ENCODE measurements around the gene TUBB2B. TPM values are rescaled to one million over a fixed set of nuclear protein-coding genes. Genes with fewer than 3 reads are reported as not detected.

TUBB2B gene
- total and polyA plus RNA-seq, 9 of the 15 experiments (the other 6 are each of a cell fraction or from before 2014, with no cell fraction given), result 0.11 to 9.7 (median 4.6) TPM

GRCh38 chr6:3250231-3250675 lies 22.8 kb upstream of the TUBB2B start:
- whole genome bisulfite sequencing (ENCODE audit: insufficient coverage, low coverage, missing lambda C conversion rate), result 59% methylated on average over 9 of the region's 9 CpGs

DNA sequence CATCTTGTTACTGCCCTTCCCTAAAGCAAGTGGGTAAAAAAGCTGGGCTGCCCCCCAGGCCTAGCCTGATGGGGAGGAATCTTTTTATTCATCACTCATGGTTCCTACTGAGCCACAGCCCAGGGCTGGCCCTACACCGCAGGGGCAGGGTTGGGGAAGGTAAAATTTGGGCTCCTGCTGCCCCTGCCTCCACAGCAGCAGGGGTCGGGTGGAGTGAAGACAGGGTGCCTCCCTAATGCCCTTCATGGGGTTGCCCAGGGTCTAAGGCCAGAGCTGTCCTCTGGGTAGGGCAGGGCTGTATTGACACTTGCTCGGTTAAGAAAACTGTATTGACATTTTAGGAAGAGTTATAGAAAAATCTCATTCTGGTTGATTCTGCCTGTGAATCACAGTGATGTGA lies 22.4 kb upstream of the TUBB2B start:
- Histone ChIP-seq H3K9me3 (replicated peaks; ENCODE audit: control insufficient read depth, insufficient read depth, low read depth, low read length) (no peaks in the 10 kb centered on the region), H3K4me1 (replicated peaks in 1 of 2; ENCODE audit: control insufficient read depth in 2 of 2, insufficient read depth in 2 of 2, low read length in 2 of 2) (peaks cover 25 to 33% of the 10 kb centered on the region in 2 experiments), H3K9me1 (ENCODE audit: control insufficient read depth, insufficient read depth, low read length) (no peaks in the 10 kb centered on the region), H2AFZ (ENCODE audit: low read depth, low read length) (no peak overlapping the region), H3K79me2 (ENCODE audit: control insufficient read depth, insufficient read depth, low read length) (no peaks in the 10 kb centered on the region), H3K36me3 (ENCODE audit: control insufficient read depth, insufficient read depth, low read length) (no peaks in the 10 kb centered on the region), H3K27me3 (ENCODE audit: control insufficient read depth in 2 of 2, insufficient read depth in 2 of 2, low read length in 2 of 2) (peaks cover 0 to 5% of the 10 kb centered on the region in 2 experiments; a peak in 1 of 5 replicates), H4K20me1 (replicated peaks; ENCODE audit: control insufficient read depth, insufficient read depth, low read length) (no peaks in the 10 kb centered on the region), H3K4me3 (no peak overlapping the region), H3K4me2 (ENCODE audit: insufficient read depth, low read length) (no peak overlapping the region), H3K27ac (ENCODE audit: extremely low read depth, low read depth, low read length) (no peak overlapping the region), H3K9ac (ENCODE audit: insufficient read depth in 1 of 2, low read depth in 2 of 2, low read length in 2 of 2) (no peak overlapping the region)
- FAIRE-seq (no peak), ATAC-seq (no peak), DNase-seq (ENCODE audit: extremely low read depth in 1 of 4, low spot score in 3 of 4) (no peak)
- intact Hi-C loops (cut with micrococcal nuclease) (loop anchor here (2.0 to 10.0 kb wide), 5 partner anchors 43 to 255 kb away; partner anchors contain the start of genes NQO2 and RIPK1), in situ Hi-C loops (cut with MboI) (loop anchor here (5.0 to 10.0 kb wide), 3 partner anchors 98 to 255 kb away; partner anchors contain the start of gene NQO2)
- no TSS peak for BruUV-seq (replicated peaks)
- POLR2A ChIA-PET, result interaction anchor here (0.8 to 2.2 kb wide), 4 partner anchors 9 to 347 kb away, joined by 3 to 6 read pairs (median 4); partner anchors contain the start of gene SERPINB9
- CTCF ChIA-PET (ENCODE audit: low intra/inter-chr PET ratio), result no interaction called here
- no peak for TF ChIP-seq ZNF408 (CRISPR knock-in tag; IDR thresholded peaks at IDR 0.05; ENCODE audit: low read depth)
- 63% methylated on average over 3 of the region's 3 CpGs for WGBS (ENCODE audit: insufficient coverage, low coverage, missing lambda C conversion rate)

More at GRCh38 chr6:3250231-3250675, 22.8 kb upstream of the TUBB2B start:
- Histone ChIP-seq H3K4me3 (no peak overlapping the region), H3K27ac (ENCODE audit: extremely low read depth, low read depth, low read length) (no peak overlapping the region), H3K9me3 (replicated peaks; ENCODE audit: control insufficient read depth, insufficient read depth, low read depth, low read length) (no peaks in the 10 kb centered on the region), H3K9ac (ENCODE audit: insufficient read depth in 1 of 2, low read depth in 2 of 2, low read length in 2 of 2) (peak overlapping the region in 1 of 2 experiments; percentile 45; a peak in 1 of 4 replicates), H3K4me1 (replicated peaks in 1 of 2; ENCODE audit: control insufficient read depth in 2 of 2, insufficient read depth in 2 of 2, low read length in 2 of 2) (peaks cover 25 to 33% of the 10 kb centered on the region in 2 experiments), H3K79me2 (ENCODE audit: control insufficient read depth, insufficient read depth, low read length) (no peaks in the 10 kb centered on the region), H3K27me3 (ENCODE audit: control insufficient read depth in 2 of 2, insufficient read depth in 2 of 2, low read length in 2 of 2) (peaks cover 0 to 5% of the 10 kb centered on the region in 2 experiments; a peak in 1 of 5 replicates), H2AFZ (ENCODE audit: low read depth, low read length) (no peak overlapping the region), H3K9me1 (ENCODE audit: control insufficient read depth, insufficient read depth, low read length) (no peaks in the 10 kb centered on the region), H3K4me2 (ENCODE audit: insufficient read depth, low read length) (no peak overlapping the region), H4K20me1 (replicated peaks; ENCODE audit: control insufficient read depth, insufficient read depth, low read length) (no peaks in the 10 kb centered on the region), H3K36me3 (ENCODE audit: control insufficient read depth, insufficient read depth, low read length) (no peaks in the 10 kb centered on the region)
- BruUV-seq (replicated peaks), result no TSS peak
- TF ChIP-seq CC2D1A (IDR thresholded peaks at IDR 0.05), result no peak
- no peak for TF ChIP-seq MYNN (IDR thresholded peaks at IDR 0.05)
- TF ChIP-seq MYNN (CRISPR knock-in tag; IDR thresholded peaks at IDR 0.05), result 0 out of 2 replicates have a peak, but pooled peaks have one; percentile 15
- no peak for TF ChIP-seq KDM2B (CRISPR knock-in tag; IDR thresholded peaks at IDR 0.05)
- TF ChIP-seq FOS (IDR thresholded peaks at IDR 0.05; ENCODE audit: extremely low read depth, insufficient read length), result no peak
- POLR2A ChIA-PET, result interaction anchor here (0.8 to 2.2 kb wide), 3 partner anchors 10 to 347 kb away, joined by 4 to 6 read pairs (median 5); partner anchors contain the start of gene SERPINB9
- no peak for DNase-seq (ENCODE audit: extremely low read depth in 1 of 4, low spot score in 3 of 4)
- no peak for ATAC-seq
- intact Hi-C loops (cut with micrococcal nuclease) (loop anchor here (2.0 to 10.0 kb wide), 5 partner anchors 43 to 255 kb away; partner anchors contain the start of genes NQO2 and RIPK1), in situ Hi-C loops (cut with MboI) (loop anchor here (10.0 kb wide), 1 partner anchor 255 kb away; the partner anchor contains the start of gene NQO2)
- no peak for FAIRE-seq
- CTCF ChIA-PET (ENCODE audit: low intra/inter-chr PET ratio), result interaction anchor here (2.1 kb wide), 1 partner anchor 123 kb away, joined by 22 read pairs; no protein-coding TSS in a partner anchor
